Progenitor cell of endocrine pancreas (in vitro differentiated cells): ENCODE data around the gene MAD1L1. TPM values are rescaled to one million over a fixed set of nuclear protein-coding genes. Genes with fewer than 3 reads are reported as not detected.

Experiments
- DNase-seq: peaks from one replicate; pipeline ENCODE4 v3.0.0; 2021; ENCODE audit warnings: low spot score; ENCODE audit not compliant: unreplicated experiment
- H3K27ac Mint-ChIP-seq: 2 replicates; pipeline ENCODE4 v1.8.0; 2021; ENCODE audit warnings: mild to moderate bottlenecking, moderate library complexity, mixed read lengths
- H3K27me3 Mint-ChIP-seq: 2 replicates; pipeline ENCODE4 v1.8.0; 2021; ENCODE audit warnings: mixed read lengths
- H3K36me3 Mint-ChIP-seq: 2 replicates; pipeline ENCODE4 v1.8.0; 2022; ENCODE audit warnings: mixed read lengths; ENCODE audit not compliant: insufficient read depth
- H3K4me1 Mint-ChIP-seq: 2 replicates; pipeline ENCODE4 v1.8.0; 2021; ENCODE audit warnings: low read depth, mixed read lengths
- H3K4me3 Mint-ChIP-seq: 2 replicates; pipeline ENCODE4 v1.8.0; 2021; ENCODE audit warnings: low read depth, mild to moderate bottlenecking, moderate library complexity, mixed read lengths
- H3K9me3 Mint-ChIP-seq: 2 replicates; pipeline ENCODE4 v1.8.0; 2021; ENCODE audit warnings: low read depth, mixed read lengths
- CTCF ChIP-seq: fragments of 200-600 bp; sonication (generic); IDR thresholded peaks from one replicate; pipeline ENCODE4 v1.5.0; 2021; ENCODE audit warnings: antibody characterized with exemption, mild to moderate bottlenecking; ENCODE audit not compliant: unreplicated experiment
- total RNA-seq: library from RNA; stranded (reverse); gene quantifications from 2 replicates; pipeline ENCODE4 v1.2.1, GENCODE V29; 2021

MAD1L1 gene
- total RNA-seq, 1 donor from 2014 or later, result 49.8 TPM

DNA sequence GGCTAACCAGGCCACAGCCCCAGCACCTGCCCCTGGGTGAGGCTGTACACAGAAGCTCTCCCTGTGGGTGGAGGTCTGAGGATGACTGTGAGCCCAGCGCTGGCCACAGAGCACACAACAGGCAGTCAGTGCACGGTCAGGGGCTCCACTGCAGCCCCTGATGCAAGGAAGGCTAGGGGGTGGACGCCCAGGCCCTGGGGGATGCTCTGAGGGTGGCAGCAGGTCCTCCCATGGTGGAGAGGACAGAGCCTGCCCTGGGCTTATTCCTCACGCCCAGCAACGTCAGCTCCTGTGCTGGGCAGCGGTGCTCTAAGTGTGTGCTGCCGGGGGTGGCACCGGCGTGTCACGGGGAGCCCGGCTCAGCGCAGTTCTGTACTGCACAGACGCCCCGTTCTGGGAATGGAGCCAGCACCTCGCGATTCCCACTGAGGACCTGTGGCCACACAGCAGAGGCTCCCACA lies 223.2 kb downstream of the MAD1L1 start:
- DNase-seq, result no peak
- no peak overlapping the region for H3K4me3 Mint-ChIP-seq
- no peak for TF ChIP-seq CTCF
- no peaks in the 10 kb centered on the region for H3K27me3 Mint-ChIP-seq
- no peak overlapping the region for H3K27ac Mint-ChIP-seq
- H3K4me1 Mint-ChIP-seq, result no peaks in the 10 kb centered on the region
- no peaks in the 10 kb centered on the region for H3K9me3 Mint-ChIP-seq
- peaks cover 6% of the 10 kb centered on the region for H3K36me3 Mint-ChIP-seq

GRCh38 chr7:2008936-2009540 lies 223.7 kb downstream of the MAD1L1 start:
- Mint-ChIP-seq H3K27ac (no peak overlapping the region), H3K36me3 (peaks cover 6% of the 10 kb centered on the region), H3K4me1 (no peaks in the 10 kb centered on the region), H3K4me3 (no peak overlapping the region), H3K27me3 (no peaks in the 10 kb centered on the region), H3K9me3 (no peaks in the 10 kb centered on the region)
- TF ChIP-seq CTCF, result no peak
- no peak for DNase-seq

GRCh38 chr7:2008101-2008935 lies 224.4 kb downstream of the MAD1L1 start:
- TF ChIP-seq CTCF, result no peak
- Mint-ChIP-seq H3K27ac (no peak overlapping the region), H3K4me3 (no peak overlapping the region), H3K27me3 (no peaks in the 10 kb centered on the region), H3K9me3 (no peaks in the 10 kb centered on the region), H3K36me3 (peaks cover 6% of the 10 kb centered on the region), H3K4me1 (no peaks in the 10 kb centered on the region)
- DNase-seq, result no peak

GRCh38 chr7:2007551-2007950 lies 225.2 kb downstream of the MAD1L1 start:
- H3K27ac Mint-ChIP-seq, result no peak overlapping the region

More at GRCh38 chr7:2007551-2007950, 225.2 kb downstream of the MAD1L1 start:
- Mint-ChIP-seq H3K4me1 (no peaks in the 10 kb centered on the region), H3K36me3 (peaks cover 4% of the 10 kb centered on the region), H3K9me3 (no peaks in the 10 kb centered on the region), H3K27me3 (no peaks in the 10 kb centered on the region), H3K4me3 (no peak overlapping the region)
- TF ChIP-seq CTCF, result no peak
- DNase-seq, result no peak
